Ishikawa (cell line): ENCODE results near the gene MICALL2.

Experiments used
- CEBPB ChIP-seq: IDR thresholded peaks from 2 replicates; pipeline ENCODE4 v1.6.1; 2012
- CREB1 ChIP-seq: IDR thresholded peaks from 2 replicates; pipeline ENCODE4 v1.6.1; 2012; ENCODE audit warnings: low read depth
- EGR1 ChIP-seq: IDR thresholded peaks from 2 replicates; pipeline ENCODE4 v1.6.1; 2012
- EP300 ChIP-seq: IDR thresholded peaks from 2 replicates; pipeline ENCODE4 v1.6.1; 2012; ENCODE audit warnings: borderline replicate concordance
- FOXM1 ChIP-seq: IDR thresholded peaks from 2 replicates; pipeline ENCODE4 v1.6.1; 2012; ENCODE audit warnings: low read depth, borderline replicate concordance
- MAX ChIP-seq: IDR thresholded peaks from 2 replicates; pipeline ENCODE4 v1.6.1; 2012
- NFIC ChIP-seq: IDR thresholded peaks from 2 replicates; pipeline ENCODE4 v1.6.1; 2012
- RAD21 ChIP-seq: IDR thresholded peaks from 2 replicates; pipeline ENCODE4 v1.6.1; 2012; ENCODE audit warnings: low read depth
- REST ChIP-seq: IDR thresholded peaks from 2 replicates; pipeline ENCODE4 v1.6.1; 2012; ENCODE audit warnings: low read depth, mild to moderate bottlenecking
- TAF1 ChIP-seq: IDR thresholded peaks from 2 replicates; pipeline ENCODE4 v1.6.1; 2012; ENCODE audit warnings: low read depth, mild to moderate bottlenecking
- TCF12 ChIP-seq: IDR thresholded peaks from 2 replicates; pipeline ENCODE4 v1.6.1; 2012; ENCODE audit warnings: low read depth
- TEAD4 ChIP-seq: IDR thresholded peaks from 2 replicates; pipeline ENCODE4 v1.6.1; 2012
- USF1 ChIP-seq: IDR thresholded peaks from 2 replicates; pipeline ENCODE4 v1.6.1; 2012
- YY1 ChIP-seq: IDR thresholded peaks from 2 replicates; pipeline ENCODE4 v1.6.1; 2012; ENCODE audit warnings: low read depth
- ZBTB7A ChIP-seq: IDR thresholded peaks from 2 replicates; pipeline ENCODE4 v1.6.1; 2012; ENCODE audit warnings: low read depth

The MICALL2 gene

GRCh38 chr7:1393421-1393820 is 65.8 kb downstream of the MICALL2 start:
- TF ChIP-seq MAX, result no peak
- TF ChIP-seq FOXM1, result no peak

GRCh38 chr7:1392556-1392955 is 66.7 kb downstream of the MICALL2 start:
- no peak for TF ChIP-seq MAX
- TF ChIP-seq FOXM1, result no peak
- no peak for TF ChIP-seq CEBPB
- TF ChIP-seq TCF12, result no peak
- no peak for TF ChIP-seq ZBTB7A
- TF ChIP-seq NFIC, result no peak
- TF ChIP-seq RAD21, result no peak
- TF ChIP-seq EGR1, result no peak
- TF ChIP-seq EP300, result no peak
- no peak for TF ChIP-seq REST
- TF ChIP-seq TEAD4, result no peak
- TF ChIP-seq CREB1, result no peak
- TF ChIP-seq YY1, result no peak
- no peak for TF ChIP-seq TAF1

- TF ChIP-seq MAX, result no peak
- TF ChIP-seq FOXM1, result no peak
- no peak for TF ChIP-seq TAF1
- no peak for TF ChIP-seq REST
- no peak for TF ChIP-seq YY1
- no peak for TF ChIP-seq NFIC
- TF ChIP-seq CREB1, result no peak
- no peak for TF ChIP-seq CEBPB
- no peak for TF ChIP-seq TEAD4
- no peak for TF ChIP-seq RAD21
- no peak for TF ChIP-seq TCF12
- TF ChIP-seq EGR1, result no peak
- no peak for TF ChIP-seq ZBTB7A
- TF ChIP-seq EP300, result no peak
- TF ChIP-seq USF1, result no peak
Measured at GRCh38 chr7:1391449-1391848, 67.8 kb downstream of the MICALL2 start.

GRCh38 chr7:1388703-1389335 is 70.5 kb downstream of the MICALL2 start:
- TF ChIP-seq YY1, result no peak
- TF ChIP-seq MAX, result no peak
- TF ChIP-seq USF1, result no peak
- no peak for TF ChIP-seq CREB1
- no peak for TF ChIP-seq ZBTB7A
- TF ChIP-seq CEBPB, result no peak
- no peak for TF ChIP-seq TEAD4
- TF ChIP-seq EGR1, result no peak
- no peak for TF ChIP-seq TCF12
- no peak for TF ChIP-seq TAF1
- TF ChIP-seq RAD21, result no peak
- no peak for TF ChIP-seq NFIC
- TF ChIP-seq FOXM1, result no peak
- TF ChIP-seq EP300, result no peak
- no peak for TF ChIP-seq REST
